Activated CD8-positive, alpha-beta T cell treated with anti-CD3 and anti-CD28 coated beads, Interleukin-2, amount 10 ng/mL, durations not matched to agents 7 days and 5 days (primary cell): ENCODE measurements around the gene HS3ST3B1. TPM values are rescaled to one million over a fixed set of nuclear protein-coding genes. Genes with fewer than 3 reads are reported as not detected.

Source experiments
- ATAC-seq: fragments of 150-1000 bp; cut with Tn5 transposase; one replicate; pipeline ENCODE4 v1.10.0; 2021; ENCODE audit warnings: moderate library complexity
- CTCF ChIA-PET: fragments of 350-600 bp; sonication (Branson Sonifier 250); formaldehyde crosslinking; loops from one replicate; lab custom pipeline; 2021; ENCODE audit warnings: antibody characterized with exemption; lab: Charles Lee
- POLR2A ChIA-PET: fragments of 350-600 bp; sonication (Branson Sonifier 250); formaldehyde crosslinking; loops from one replicate; lab custom pipeline; 2021; ENCODE audit warnings: antibody characterized with exemption; lab: Charles Lee
- DNase-seq: peaks from one replicate; pipeline ENCODE4 v3.0.0-alpha.2; 2020
- H3K27ac Mint-ChIP-seq: one replicate; pipeline ENCODE4 v1.8.0; 2021; ENCODE audit warnings: mild to moderate bottlenecking, mixed read lengths
- H3K27me3 Mint-ChIP-seq: one replicate; pipeline ENCODE4 v1.8.0; 2021; ENCODE audit warnings: low read depth, mixed read lengths
- H3K36me3 Mint-ChIP-seq: one replicate; pipeline ENCODE4 v1.8.0; 2021; ENCODE audit warnings: low read depth, mixed read lengths
- H3K4me1 Mint-ChIP-seq: one replicate; pipeline ENCODE4 v1.8.0; 2021; ENCODE audit warnings: low read depth, mixed read lengths
- H3K4me3 Mint-ChIP-seq: one replicate; pipeline ENCODE4 v1.8.0; 2021; ENCODE audit warnings: mild to moderate bottlenecking, mixed read lengths
- H3K9me3 Mint-ChIP-seq: one replicate; pipeline ENCODE4 v1.8.0; 2022; ENCODE audit warnings: mixed read lengths; ENCODE audit not compliant: insufficient read depth
- total RNA-seq, 2 experiments: library from RNA; stranded (reverse); gene quantifications; one replicate each; pipeline ENCODE4 v1.2.3, GENCODE V29; 2021

Gene HS3ST3B1
- 10 to 100 TPM in 1 of 2 experiments, 1 to 10 TPM in 1; 9.9 to 10.3 TPM for total RNA-seq

DNA sequence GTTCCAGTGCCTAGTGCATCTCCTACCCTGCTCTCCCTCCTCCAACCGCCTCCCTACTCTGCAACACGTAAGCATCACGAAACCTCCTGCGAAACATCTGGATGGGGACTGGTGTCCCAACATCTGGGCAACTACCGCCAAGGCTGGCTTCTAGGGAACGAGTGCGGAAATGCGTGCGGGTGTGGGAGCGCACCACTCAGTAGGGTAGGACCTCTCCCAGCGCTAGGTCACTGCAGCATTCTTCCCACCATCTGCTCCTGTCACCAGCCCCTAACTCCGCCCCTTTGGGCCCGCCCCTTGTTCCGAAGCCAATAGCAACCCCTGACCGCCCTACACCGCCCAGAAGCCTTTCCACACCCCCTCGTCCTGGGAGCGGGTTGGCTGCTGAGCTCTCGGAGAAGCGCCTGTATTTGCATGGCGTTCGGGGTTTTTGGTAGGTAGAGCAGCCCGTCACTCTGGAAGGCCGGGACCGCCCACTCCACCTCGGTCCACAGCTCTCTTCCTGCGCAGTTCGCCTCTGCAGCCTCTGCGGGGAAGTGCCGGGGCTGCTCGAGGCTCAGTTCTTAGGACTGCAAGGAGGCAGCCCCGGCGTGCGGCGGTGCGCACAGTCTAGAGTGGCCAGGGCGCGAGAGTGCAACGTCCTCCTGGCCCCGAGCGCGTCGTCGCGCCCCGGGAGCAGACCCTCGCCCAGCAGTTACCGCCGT, at the start of gene HS3ST3B1:
TSS of gene HS3ST3B1 (plus strand) at position 507 of the 704 bp plus-strand sequence. CDS start 438 bp downstream, outside the sequence.
- peaks cover 9% of the 10 kb centered on the region for H3K36me3 Mint-ChIP-seq
- ATAC-seq = peak; percentile 92
- H3K4me3 Mint-ChIP-seq = peak within 1 kb of the TSS; percentile 94
- peak within 1 kb of the TSS; percentile 95 for H3K27ac Mint-ChIP-seq
- ChIA-PET POLR2A (interaction anchor here (0.6 to 4.2 kb wide), 19 partner anchors 8 to 993 kb away, joined by 3 to 64 read pairs (median 4); no protein-coding TSS in a partner anchor), CTCF (interaction anchor here (0.7 to 3.9 kb wide), 25 partner anchors 9 to 1281 kb away, joined by 3 to 62 read pairs (median 3); no protein-coding TSS in a partner anchor)
- H3K4me1 Mint-ChIP-seq = peaks cover 68% of the 10 kb centered on the region
- DNase-seq = peak; percentile 100
- peaks cover 32% of the 10 kb centered on the region for H3K27me3 Mint-ChIP-seq
- H3K9me3 Mint-ChIP-seq = no peaks in the 10 kb centered on the region

DNA sequence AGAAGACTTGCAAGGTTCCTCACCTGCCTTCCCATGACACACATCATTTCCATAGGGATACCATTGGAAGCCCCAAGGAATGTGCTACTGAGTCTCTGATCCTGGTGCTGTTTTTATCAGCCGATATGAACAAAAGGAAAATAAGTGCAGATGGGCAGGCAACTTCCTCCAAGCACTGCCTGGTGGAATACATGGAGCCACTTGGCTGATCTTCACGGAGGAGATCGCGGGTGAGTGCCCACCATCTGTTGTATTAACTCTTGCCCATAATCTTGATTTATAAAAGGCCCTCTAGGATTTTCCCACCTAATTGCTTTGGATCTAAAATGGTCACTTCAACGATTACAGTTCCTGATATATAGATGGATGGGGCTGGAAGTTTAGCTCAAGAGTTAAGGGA, 39.5 kb upstream of the HS3ST3B1 start:
- Mint-ChIP-seq H3K9me3 (no peaks in the 10 kb centered on the region), H3K36me3 (no peaks in the 10 kb centered on the region), H3K4me1 (no peaks in the 10 kb centered on the region), H3K27ac (no peak overlapping the region), H3K4me3 (no peak overlapping the region), H3K27me3 (no peaks in the 10 kb centered on the region)
- ATAC-seq (no peak), DNase-seq (no peak)
- POLR2A ChIA-PET = no interaction called here
- CTCF ChIA-PET = no interaction called here

DNA sequence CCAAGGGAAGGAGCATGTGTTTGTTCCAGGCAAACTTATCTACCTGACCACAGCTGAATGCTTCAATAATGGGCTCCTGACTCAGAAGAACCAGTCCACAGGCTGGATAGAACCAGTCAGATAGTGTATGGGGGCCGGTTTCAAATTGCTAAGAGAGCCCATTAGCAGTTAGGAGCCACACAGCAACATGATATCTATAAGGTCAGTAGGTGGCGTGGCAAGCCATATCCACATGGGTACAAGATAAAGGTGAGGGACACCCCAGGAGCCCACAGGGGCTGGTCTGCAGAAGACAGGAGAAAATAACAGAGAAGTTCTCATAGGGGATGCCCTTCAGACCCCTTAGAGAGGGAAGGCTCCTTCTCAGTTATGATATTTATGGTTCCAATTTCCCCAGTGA, 32.6 kb upstream of the HS3ST3B1 start:
- no peak overlapping the region for H3K4me3 Mint-ChIP-seq
- H3K27me3 Mint-ChIP-seq = peaks cover 2% of the 10 kb centered on the region
- H3K4me1 Mint-ChIP-seq = no peaks in the 10 kb centered on the region
- no peaks in the 10 kb centered on the region for H3K36me3 Mint-ChIP-seq
- no peak overlapping the region for H3K27ac Mint-ChIP-seq
- CTCF ChIA-PET = no interaction called here
- ATAC-seq = no peak
- DNase-seq = no peak
- H3K9me3 Mint-ChIP-seq = peaks cover 5% of the 10 kb centered on the region
- POLR2A ChIA-PET = no interaction called here

DNA sequence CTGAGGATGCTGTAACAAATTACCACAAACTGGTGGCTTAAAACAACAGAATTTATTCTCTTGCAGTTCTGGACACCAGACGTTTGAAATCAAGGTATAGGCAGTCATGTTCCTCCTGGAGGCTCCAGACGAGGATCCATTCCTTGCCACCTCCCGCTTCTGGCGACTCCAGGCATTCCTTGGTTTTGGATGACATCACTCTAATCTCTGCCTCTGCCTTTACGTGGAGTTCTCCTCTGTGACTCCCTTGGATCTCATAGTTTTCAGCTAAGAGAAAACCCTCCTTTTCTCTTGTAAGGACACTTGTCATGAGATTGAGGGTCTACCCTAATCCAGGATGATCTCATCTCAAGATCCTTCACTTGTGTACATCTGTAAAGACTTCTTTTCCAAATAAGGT, 31.4 kb upstream of the HS3ST3B1 start:
- Mint-ChIP-seq H3K4me3 (no peak overlapping the region), H3K36me3 (no peaks in the 10 kb centered on the region), H3K9me3 (peaks cover 5% of the 10 kb centered on the region), H3K27ac (no peak overlapping the region), H3K4me1 (no peaks in the 10 kb centered on the region), H3K27me3 (peaks cover 3% of the 10 kb centered on the region)
- DNase-seq (no peak), ATAC-seq (no peak)
- ChIA-PET POLR2A (no interaction called here), CTCF (no interaction called here)

DNA sequence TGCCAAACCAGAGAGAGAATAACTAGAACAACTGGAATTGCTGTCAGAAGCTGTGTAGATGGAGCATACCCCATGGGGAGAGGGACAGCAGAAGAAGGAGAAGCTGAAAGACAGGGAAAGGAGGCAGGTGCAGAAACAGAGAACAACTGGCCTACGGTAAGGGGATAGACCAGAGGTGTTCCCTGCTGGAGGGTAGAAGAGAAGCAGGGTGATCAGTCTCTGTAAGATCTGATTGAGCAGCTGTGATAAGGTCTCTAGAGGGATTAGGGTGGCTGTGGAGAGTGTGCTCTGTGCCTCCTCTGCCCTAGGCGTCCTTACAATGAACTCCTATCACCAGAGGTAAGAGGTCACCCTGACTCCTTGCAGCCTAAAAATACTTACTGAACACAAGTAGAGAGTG, 30.4 kb upstream of the HS3ST3B1 start:
- POLR2A ChIA-PET = no interaction called here
- DNase-seq (no peak), ATAC-seq (no peak)
- Mint-ChIP-seq H3K9me3 (peaks cover 5% of the 10 kb centered on the region), H3K27me3 (peaks cover 3% of the 10 kb centered on the region), H3K36me3 (no peaks in the 10 kb centered on the region), H3K4me3 (no peak overlapping the region), H3K27ac (no peak overlapping the region), H3K4me1 (no peaks in the 10 kb centered on the region)
- CTCF ChIA-PET = no interaction called here

DNA sequence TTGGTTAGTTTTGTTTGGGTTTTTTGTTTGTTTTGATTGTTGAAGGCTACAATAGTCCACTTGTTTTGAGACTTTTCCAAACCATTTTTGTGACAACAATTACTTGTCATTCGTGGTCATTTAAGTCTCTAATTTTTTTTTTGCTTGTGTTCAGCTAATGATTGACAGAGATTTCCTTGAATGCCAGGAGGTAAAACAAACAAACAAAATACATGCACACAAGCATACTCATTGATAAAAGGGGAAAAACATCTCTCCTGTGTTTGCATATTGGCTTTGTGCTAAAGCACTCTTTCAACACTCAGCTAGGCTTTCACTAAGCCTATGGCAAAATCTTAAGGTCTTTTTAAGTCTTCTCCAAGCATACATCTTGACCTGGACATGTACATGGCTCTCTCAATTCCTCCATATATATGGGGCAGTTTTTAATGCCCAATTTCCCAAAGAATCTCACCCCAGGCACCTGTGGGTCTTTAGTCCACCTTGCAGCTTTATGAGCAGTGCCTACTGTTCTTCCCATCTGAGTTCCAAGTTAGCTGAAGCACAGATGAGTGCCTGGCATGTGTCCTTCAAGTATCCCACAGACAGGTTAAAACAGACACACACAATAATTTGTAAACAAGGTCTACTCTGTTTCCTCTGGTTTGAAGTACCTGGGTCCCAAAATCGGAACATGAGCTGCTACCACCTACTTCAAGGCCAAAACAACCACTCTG, 24.2 kb upstream of the HS3ST3B1 start:
- ATAC-seq (no peak), DNase-seq (no peak)
- Mint-ChIP-seq H3K36me3 (no peaks in the 10 kb centered on the region), H3K4me1 (no peaks in the 10 kb centered on the region), H3K27ac (no peak overlapping the region), H3K9me3 (peaks cover 10% of the 10 kb centered on the region), H3K4me3 (no peak overlapping the region), H3K27me3 (peaks cover 7% of the 10 kb centered on the region)
- ChIA-PET POLR2A (no interaction called here), CTCF (interaction anchor here (0.6 to 0.8 kb wide), 2 partner anchors 24 to 406 kb away, joined by 3 read pairs; partner anchors contain the start of gene HS3ST3B1)

DNA sequence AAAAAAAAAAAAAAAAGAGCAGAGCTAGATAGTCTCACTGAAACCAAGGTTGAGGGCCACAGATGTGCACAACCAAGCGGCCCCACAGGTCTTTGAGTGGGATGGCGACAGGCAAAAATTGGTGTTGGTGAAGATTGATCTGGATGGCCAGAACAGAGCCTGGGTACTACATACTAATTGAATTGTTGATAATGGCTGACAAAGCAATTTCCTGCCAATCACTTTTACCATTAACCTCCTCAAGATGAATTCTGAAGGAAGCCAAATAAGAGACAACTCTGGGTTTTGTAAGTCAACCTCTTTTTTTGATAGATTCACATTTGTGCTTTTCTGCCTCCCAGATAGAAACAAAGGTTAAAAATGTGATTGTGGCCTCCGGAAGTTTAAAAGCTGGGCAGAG, 19.4 kb upstream of the HS3ST3B1 start:
- H3K27ac Mint-ChIP-seq = no peak overlapping the region
- no peak overlapping the region for H3K4me3 Mint-ChIP-seq
- H3K9me3 Mint-ChIP-seq = peaks cover under 1% of the 10 kb centered on the region
- DNase-seq (no peak), ATAC-seq (no peak)
- ChIA-PET POLR2A (no interaction called here), CTCF (no interaction called here)
- H3K4me1 Mint-ChIP-seq = no peaks in the 10 kb centered on the region
- H3K36me3 Mint-ChIP-seq = no peaks in the 10 kb centered on the region
- H3K27me3 Mint-ChIP-seq = peaks cover 23% of the 10 kb centered on the region

DNA sequence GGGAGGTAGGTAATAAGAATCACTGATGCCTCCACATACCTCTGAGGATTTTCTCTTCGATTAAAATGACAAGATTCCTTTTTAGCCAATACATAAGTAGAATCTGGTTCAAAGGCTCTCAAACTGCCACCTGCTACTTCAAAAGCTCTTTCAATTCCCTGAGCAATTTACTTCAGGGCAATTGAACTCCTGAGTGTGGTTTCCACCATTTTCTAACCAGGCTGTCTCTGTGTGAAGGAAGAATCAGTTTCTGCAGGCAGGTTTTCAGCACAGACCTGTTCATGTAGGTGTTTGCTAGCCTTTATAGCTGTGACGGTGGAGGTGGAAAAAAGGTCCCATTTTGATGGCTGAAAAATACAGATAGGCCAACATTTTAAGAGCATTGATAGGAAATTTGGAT, 18.2 kb upstream of the HS3ST3B1 start:
- Mint-ChIP-seq H3K27ac (no peak overlapping the region), H3K27me3 (peaks cover 23% of the 10 kb centered on the region), H3K36me3 (no peaks in the 10 kb centered on the region), H3K4me3 (no peak overlapping the region), H3K9me3 (no peaks in the 10 kb centered on the region), H3K4me1 (no peaks in the 10 kb centered on the region)
- CTCF ChIA-PET = no interaction called here
- ATAC-seq = no peak
- POLR2A ChIA-PET = no interaction called here
- no peak for DNase-seq

DNA sequence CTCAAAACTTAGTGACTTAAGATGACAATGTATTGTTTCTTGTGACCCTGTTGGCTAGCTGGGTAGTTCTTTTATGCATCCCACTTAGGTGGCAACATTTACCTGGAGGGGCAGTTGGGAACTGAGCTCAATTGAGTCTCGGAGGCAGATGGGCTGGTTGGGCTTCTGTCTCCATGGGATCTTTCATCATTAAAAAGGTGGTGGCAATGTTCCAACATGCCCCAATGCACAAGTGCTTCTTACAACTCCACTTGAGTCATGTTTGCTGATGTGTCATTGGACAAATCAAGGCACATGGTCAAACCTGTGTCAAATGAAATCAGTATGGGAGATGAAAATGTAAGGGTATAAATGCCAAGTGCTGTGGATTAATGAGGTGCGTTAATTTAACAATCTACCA, 11.7 kb upstream of the HS3ST3B1 start:
- Mint-ChIP-seq H3K27ac (no peak overlapping the region), H3K4me1 (no peaks in the 10 kb centered on the region), H3K9me3 (no peaks in the 10 kb centered on the region), H3K27me3 (peaks cover 47% of the 10 kb centered on the region), H3K4me3 (no peak overlapping the region), H3K36me3 (no peaks in the 10 kb centered on the region)
- ChIA-PET POLR2A (no interaction called here), CTCF (no interaction called here)
- DNase-seq (no peak), ATAC-seq (no peak)

DNA sequence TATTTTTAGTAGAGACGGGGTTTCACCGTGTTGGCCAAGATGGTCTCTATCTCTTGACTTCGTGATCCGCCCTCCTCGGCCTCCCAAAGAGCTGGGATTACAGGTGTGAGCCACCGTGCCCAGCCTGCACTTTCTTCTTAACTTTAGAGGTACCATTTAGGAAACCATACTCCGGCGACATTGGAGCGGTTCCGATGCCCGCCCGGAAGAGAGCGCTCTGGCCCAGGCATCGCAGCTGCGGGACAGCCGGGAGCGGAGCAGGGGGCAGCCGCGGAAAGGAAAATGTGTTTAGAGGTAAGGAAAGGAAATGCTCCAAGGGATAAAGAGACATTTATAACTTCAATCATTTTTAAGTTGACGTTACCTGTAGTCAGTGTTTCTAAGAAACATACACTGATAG, 6.0 kb upstream of the HS3ST3B1 start:
- peaks cover 74% of the 10 kb centered on the region for H3K27me3 Mint-ChIP-seq
- no peak overlapping the region for H3K27ac Mint-ChIP-seq
- no peak overlapping the region for H3K4me3 Mint-ChIP-seq
- peaks cover 37% of the 10 kb centered on the region for H3K4me1 Mint-ChIP-seq
- ChIA-PET POLR2A (no interaction called here), CTCF (interaction anchor here (1.0 kb wide), 1 partner anchor 1265 kb away, joined by 3 read pairs; no protein-coding TSS in a partner anchor)
- DNase-seq (no peak), ATAC-seq (no peak)
- no peaks in the 10 kb centered on the region for H3K9me3 Mint-ChIP-seq
- H3K36me3 Mint-ChIP-seq = no peaks in the 10 kb centered on the region

DNA sequence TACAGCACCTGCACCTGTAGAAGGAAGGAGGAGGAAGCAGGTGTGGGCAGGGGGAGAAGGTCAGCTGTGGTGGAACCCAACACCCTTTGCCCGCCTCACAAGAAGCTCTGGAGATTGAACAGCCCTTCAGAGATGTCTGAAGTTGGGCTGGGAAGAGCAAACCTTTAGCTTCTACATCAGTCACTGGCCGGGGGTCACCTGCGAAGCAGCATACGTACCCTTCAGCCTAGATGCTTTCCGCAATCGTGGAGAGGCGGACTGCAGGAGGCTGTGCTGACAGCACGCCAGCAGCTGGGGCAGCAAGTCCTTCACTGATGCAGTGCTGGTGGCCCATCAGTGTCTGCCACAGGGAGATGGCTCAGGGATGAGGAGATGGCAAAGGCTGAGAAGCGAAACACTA, 5.2 kb upstream of the HS3ST3B1 start:
- POLR2A ChIA-PET = no interaction called here

More for the DNA sequence above, 5.2 kb upstream of the HS3ST3B1 start:
- CTCF ChIA-PET = interaction anchor here (0.7 to 1.0 kb wide), 2 partner anchors 697 to 1266 kb away, joined by 3 read pairs; no protein-coding TSS in a partner anchor
- Mint-ChIP-seq H3K36me3 (no peaks in the 10 kb centered on the region), H3K4me3 (no peak overlapping the region), H3K9me3 (no peaks in the 10 kb centered on the region), H3K27ac (no peak overlapping the region), H3K27me3 (peaks cover 70% of the 10 kb centered on the region), H3K4me1 (peaks cover 45% of the 10 kb centered on the region)
- ATAC-seq (no peak), DNase-seq (no peak)
